ENCODE measurements around the gene WDFY4.

Gene WDFY4

GRCh38 chr10:48703531-48704122, 19.0 kb downstream of the WDFY4 start:
- no peak for FAIRE-seq
- DNase-seq (ENCODE audit: extremely low spot score, insufficient read length, low read depth), result no peak

- DNase-seq (ENCODE audit: extremely low spot score, insufficient read length, low read depth) (no peak), FAIRE-seq (no peak)
Measured at GRCh38 chr10:48704156-48704555, 19.5 kb downstream of the WDFY4 start.

GRCh38 chr10:48705401-48705938, 20.8 kb downstream of the WDFY4 start:
- DNase-seq (ENCODE audit: extremely low spot score, insufficient read length, low read depth) (no peak), FAIRE-seq (no peak)

GRCh38 chr10:48707472-48707871, 22.8 kb downstream of the WDFY4 start:
- FAIRE-seq (no peak), DNase-seq (ENCODE audit: extremely low spot score, insufficient read length, low read depth) (no peak)

- no peak for DNase-seq (ENCODE audit: extremely low spot score, insufficient read length, low read depth)
- FAIRE-seq, result no peak
Measured at GRCh38 chr10:48708144-48708543, 23.5 kb downstream of the WDFY4 start.

- FAIRE-seq, result no peak
Measured at GRCh38 chr10:48710647-48711275, 26.1 kb downstream of the WDFY4 start.

GRCh38 chr10:48711830-48712229, 27.2 kb downstream of the WDFY4 start:
- FAIRE-seq (no peak), DNase-seq (ENCODE audit: extremely low spot score, insufficient read length, low read depth) (no peak)

More at GRCh38 chr10:48710647-48711275, 26.1 kb downstream of the WDFY4 start:
- DNase-seq (ENCODE audit: extremely low spot score, insufficient read length, low read depth), result no peak

GRCh38 chr10:48714088-48714487, 29.4 kb downstream of the WDFY4 start:
- DNase-seq (ENCODE audit: extremely low spot score, insufficient read length, low read depth) (no peak), FAIRE-seq (no peak)

- FAIRE-seq (no peak), DNase-seq (ENCODE audit: extremely low spot score, insufficient read length, low read depth) (no peak)
Measured at GRCh38 chr10:48716416-48716815, 31.7 kb downstream of the WDFY4 start.

GRCh38 chr10:48720611-48721010, 35.9 kb downstream of the WDFY4 start:
- DNase-seq (ENCODE audit: extremely low spot score, insufficient read length, low read depth), result no peak
- FAIRE-seq, result no peak

GRCh38 chr10:48722153-48723145, 37.8 kb downstream of the WDFY4 start:
- FAIRE-seq, result no peak
- DNase-seq (ENCODE audit: extremely low spot score, insufficient read length, low read depth), result no peak

GRCh38 chr10:48724127-48724526, 39.5 kb downstream of the WDFY4 start:
- FAIRE-seq (no peak), DNase-seq (ENCODE audit: extremely low spot score, insufficient read length, low read depth) (no peak)

- DNase-seq (ENCODE audit: extremely low spot score, insufficient read length, low read depth), result no peak
- no peak for FAIRE-seq
Measured at GRCh38 chr10:48725708-48726107, 41.0 kb downstream of the WDFY4 start.

- FAIRE-seq, result no peak
- no peak for DNase-seq (ENCODE audit: extremely low spot score, insufficient read length, low read depth)
Measured at GRCh38 chr10:48727866-48728265, 43.2 kb downstream of the WDFY4 start.

- no peak for DNase-seq (ENCODE audit: extremely low spot score, insufficient read length, low read depth)
Measured at GRCh38 chr10:48729222-48729621, 44.5 kb downstream of the WDFY4 start.

GRCh38 chr10:48729941-48730457, 45.3 kb downstream of the WDFY4 start:
- DNase-seq (ENCODE audit: extremely low spot score, insufficient read length, low read depth) (no peak), FAIRE-seq (no peak)

More at GRCh38 chr10:48729222-48729621, 44.5 kb downstream of the WDFY4 start:
- no peak for FAIRE-seq

GRCh38 chr10:48731141-48731540, 46.5 kb downstream of the WDFY4 start:
- FAIRE-seq, result no peak
- no peak for DNase-seq (ENCODE audit: extremely low spot score, insufficient read length, low read depth)

GRCh38 chr10:48731654-48732053, 47.0 kb downstream of the WDFY4 start:
- FAIRE-seq (no peak), DNase-seq (ENCODE audit: extremely low spot score, insufficient read length, low read depth) (no peak)

- DNase-seq (ENCODE audit: extremely low spot score, insufficient read length, low read depth) (no peak), FAIRE-seq (no peak)
Measured at GRCh38 chr10:48733329-48733728, 48.7 kb downstream of the WDFY4 start.

- DNase-seq (ENCODE audit: extremely low spot score, insufficient read length, low read depth) (no peak), FAIRE-seq (no peak)
Measured at GRCh38 chr10:48735836-48736390, 51.2 kb downstream of the WDFY4 start.

All from GM18507 (cell line).